A673 (cell line): ENCODE data around the gene CMIP. TPM values are rescaled to one million over a fixed set of nuclear protein-coding genes. Genes with fewer than 3 reads are reported as not detected.

Experiments
- BruUV-seq: library from RNA; stranded (reverse); fragments of 400-500 nt; replicated peaks from 2 replicates; lab custom pipeline; 2021; lab: Mats Ljungman, UMichigan
- CTCF ChIA-PET: fragments of 300-600 bp; sonication (Branson Sonifier 250); formaldehyde crosslinking; loops from one replicate; lab custom pipeline; 2022; ENCODE audit warnings: antibody characterized with exemption; lab: Charles Lee
- POLR2A ChIA-PET: fragments of 300-600 bp; sonication (Branson Sonifier 250); formaldehyde crosslinking; loops from one replicate; lab custom pipeline; 2022; ENCODE audit warnings: antibody characterized with exemption; ENCODE audit not compliant: low non-redundant PET; lab: Charles Lee
- DNase-seq: peaks from one replicate; pipeline ENCODE4 v3.0.0-alpha.2; 2015; ENCODE audit warnings: low spot score
- H3K27ac ChIP-seq: fragments of 200-600 bp; sonication (generic); 2 replicates; pipeline ENCODE4 v1.5.1; 2016; ENCODE audit warnings: mixed run types, low read depth, mild to moderate bottlenecking, mixed read lengths, antibody characterized with exemption, low read length; ENCODE audit not compliant: poor library complexity, severe bottlenecking
- H3K27me3 ChIP-seq: fragments of 200-600 bp; sonication (generic); replicated peaks from 2 replicates; pipeline ENCODE4 v1.6.1; 2017; ENCODE audit warnings: mixed run types, low read depth, mild to moderate bottlenecking, mixed read lengths, antibody characterized with exemption, low read length; ENCODE audit not compliant: insufficient read depth, poor library complexity
- H3K36me3 ChIP-seq: fragments of 200-600 bp; sonication (generic); 2 replicates; pipeline ENCODE4 v1.6.1; 2016; ENCODE audit warnings: mixed run types, mild to moderate bottlenecking, mixed read lengths, antibody characterized with exemption, low read length; ENCODE audit not compliant: insufficient read depth, poor library complexity, severe bottlenecking
- H3K4me1 ChIP-seq: fragments of 200-600 bp; sonication (generic); 2 replicates; pipeline ENCODE4 v1.6.1; 2017; ENCODE audit warnings: mixed run types, mild to moderate bottlenecking, mixed read lengths, antibody characterized with exemption, low read length; ENCODE audit not compliant: insufficient read depth, poor library complexity, severe bottlenecking
- H3K4me3 ChIP-seq: fragments of 200-600 bp; sonication (generic); 2 replicates; pipeline ENCODE4 v1.5.1; 2016; ENCODE audit warnings: low read depth, mixed run types, mild to moderate bottlenecking, mixed read lengths, low read length; ENCODE audit not compliant: poor library complexity, severe bottlenecking
- H3K9me3 ChIP-seq: fragments of 200-600 bp; sonication (generic); 2 replicates; pipeline ENCODE4 v1.6.1; 2016; ENCODE audit warnings: mixed run types, low read depth, mild to moderate bottlenecking, mixed read lengths, antibody characterized with exemption, low read length; ENCODE audit not compliant: poor library complexity, severe bottlenecking
- EZH2 ChIP-seq: fragments of 200-600 bp; sonication (generic); IDR thresholded peaks from 2 replicates; pipeline ENCODE4 v1.6.1; 2017; ENCODE audit warnings: borderline replicate concordance, low read depth, mild to moderate bottlenecking, mixed read lengths, antibody characterized with exemption, low read length; ENCODE audit not compliant: poor library complexity, severe bottlenecking
- intact Hi-C: fragments of 100-400 bp; cut with micrococcal nuclease; formaldehyde crosslinking; loops from one replicate; pipeline ENCODE4 v1.10.0; 2022; ENCODE audit not compliant: unreplicated experiment
- total RNA-seq: library from RNA; stranded (reverse); gene quantifications from 2 replicates; pipeline ENCODE4 v1.2.3, GENCODE V29; 2021
- TF ChIP-seq, protein P1 (sequence below): fragments of 300-800, 200-600 bp; sonication (generic); conservative IDR thresholded peaks from 2 replicates; pipeline ENCODE4 v1.5.1; 2017; ENCODE audit warnings: low read depth, mild to moderate bottlenecking, antibody characterized with exemption, low read length, moderate library complexity, mixed read lengths

Gene CMIP
- total RNA-seq, 1 experiment from 2014 or later, result 25.5 TPM

- Histone ChIP-seq H3K27me3 (no peaks in the 10 kb centered on the region), H3K27ac (no peak overlapping the region), H3K36me3 (no peaks in the 10 kb centered on the region), H3K9me3 (no peaks in the 10 kb centered on the region), H3K4me3 (no peak overlapping the region), H3K4me1 (peaks cover 8% of the 10 kb centered on the region)
- intact Hi-C loops, result no loop called here
- POLR2A ChIA-PET, result no interaction called here
- CTCF ChIA-PET, result no interaction called here
- no peak for DNase-seq
- no TSS peak for BruUV-seq
- TF ChIP-seq, protein P1, sequence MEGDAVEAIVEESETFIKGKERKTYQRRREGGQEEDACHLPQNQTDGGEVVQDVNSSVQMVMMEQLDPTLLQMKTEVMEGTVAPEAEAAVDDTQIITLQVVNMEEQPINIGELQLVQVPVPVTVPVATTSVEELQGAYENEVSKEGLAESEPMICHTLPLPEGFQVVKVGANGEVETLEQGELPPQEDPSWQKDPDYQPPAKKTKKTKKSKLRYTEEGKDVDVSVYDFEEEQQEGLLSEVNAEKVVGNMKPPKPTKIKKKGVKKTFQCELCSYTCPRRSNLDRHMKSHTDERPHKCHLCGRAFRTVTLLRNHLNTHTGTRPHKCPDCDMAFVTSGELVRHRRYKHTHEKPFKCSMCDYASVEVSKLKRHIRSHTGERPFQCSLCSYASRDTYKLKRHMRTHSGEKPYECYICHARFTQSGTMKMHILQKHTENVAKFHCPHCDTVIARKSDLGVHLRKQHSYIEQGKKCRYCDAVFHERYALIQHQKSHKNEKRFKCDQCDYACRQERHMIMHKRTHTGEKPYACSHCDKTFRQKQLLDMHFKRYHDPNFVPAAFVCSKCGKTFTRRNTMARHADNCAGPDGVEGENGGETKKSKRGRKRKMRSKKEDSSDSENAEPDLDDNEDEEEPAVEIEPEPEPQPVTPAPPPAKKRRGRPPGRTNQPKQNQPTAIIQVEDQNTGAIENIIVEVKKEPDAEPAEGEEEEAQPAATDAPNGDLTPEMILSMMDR, result no peak
- no peak for TF ChIP-seq EZH2
These were observed 189.2 kb downstream of the CMIP start for GRCh38 chr16:81633680-81634379.

DNA sequence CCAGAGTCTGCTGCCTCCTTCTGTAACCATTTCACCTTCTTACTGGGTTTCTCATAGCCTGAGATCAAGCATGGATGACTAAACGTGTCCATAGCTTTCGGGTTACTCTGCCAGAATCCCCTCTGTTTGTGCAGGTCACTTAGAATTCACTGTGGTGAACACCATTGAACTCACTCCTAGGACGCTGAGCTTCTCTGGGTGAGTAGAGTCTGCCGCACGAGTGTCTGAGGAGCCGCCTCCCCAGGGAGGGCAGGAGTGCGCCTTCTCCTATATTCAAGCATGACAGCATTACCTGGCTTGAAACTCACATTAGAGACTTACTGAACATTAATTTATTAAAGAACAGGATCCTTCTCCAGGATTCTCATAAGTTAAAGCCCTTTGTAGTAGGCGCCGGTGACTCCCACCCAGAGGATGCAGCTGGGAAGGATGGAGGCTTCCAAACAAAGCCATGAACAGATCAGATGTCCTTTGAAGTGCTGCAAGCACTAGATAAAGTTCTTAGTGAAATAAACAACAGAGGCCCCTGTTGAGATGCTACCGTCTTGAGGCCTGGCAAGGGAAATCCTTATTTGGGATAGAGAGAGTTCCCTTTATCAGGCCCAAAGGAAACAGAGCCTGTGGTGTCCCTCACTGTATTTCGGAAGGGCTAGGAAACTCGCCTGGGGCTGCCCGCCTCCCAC, 189.9 kb downstream of the CMIP start:
- no peaks in the 10 kb centered on the region for H3K36me3 ChIP-seq
- no peak overlapping the region for H3K27ac ChIP-seq
- no peaks in the 10 kb centered on the region for H3K27me3 ChIP-seq
- TF ChIP-seq, protein P1, result no peak
- TF ChIP-seq EZH2, result no peak
- no peak overlapping the region for H3K4me3 ChIP-seq
- POLR2A ChIA-PET, result no interaction called here
- no peaks in the 10 kb centered on the region for H3K9me3 ChIP-seq
- intact Hi-C loops, result no loop called here
- no TSS peak for BruUV-seq
- H3K4me1 ChIP-seq, result peaks cover 8% of the 10 kb centered on the region
- no peak for DNase-seq
- CTCF ChIA-PET, result no interaction called here

DNA sequence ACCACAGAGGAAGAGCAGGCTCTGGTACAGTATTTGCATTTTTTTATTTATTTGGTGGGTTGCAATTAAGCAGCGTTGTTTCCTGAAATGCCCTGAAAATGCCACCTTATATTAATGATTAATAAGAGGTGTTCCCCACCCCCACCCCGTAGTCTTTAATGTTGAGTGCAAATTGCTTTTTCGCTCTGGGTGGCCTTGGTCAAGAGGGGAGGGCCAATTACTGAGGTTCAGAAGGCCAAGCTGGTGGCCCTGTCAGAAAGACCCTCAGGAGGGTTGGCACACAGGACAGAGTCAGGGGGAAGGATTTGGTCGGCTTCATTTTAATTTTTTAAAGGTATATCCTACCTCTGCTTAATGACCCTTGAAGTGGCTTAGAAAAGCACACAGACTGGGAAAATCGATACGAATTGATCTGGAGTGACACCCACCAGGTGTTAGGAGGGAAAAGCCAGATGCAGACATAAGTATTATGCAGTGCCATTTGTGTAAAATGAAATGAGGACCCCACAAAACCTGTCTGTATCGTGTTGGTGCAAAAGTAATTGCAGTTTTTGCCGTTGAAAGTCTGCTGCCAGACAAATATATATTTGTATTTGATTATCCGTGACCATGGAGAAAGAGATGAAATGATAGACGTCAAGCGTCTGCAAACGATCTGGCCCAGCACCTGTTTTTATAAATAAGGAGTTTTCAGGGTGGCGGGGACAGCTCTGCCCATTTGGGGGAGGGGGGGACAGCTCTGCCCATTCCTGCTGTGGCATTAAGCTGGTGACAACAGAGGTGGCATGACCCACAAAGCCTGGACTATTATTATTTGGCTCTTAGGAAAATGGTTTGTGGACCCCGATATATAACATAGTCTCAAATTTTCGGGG, 190.7 kb downstream of the CMIP start:
- Histone ChIP-seq H3K9me3 (no peaks in the 10 kb centered on the region), H3K27me3 (no peaks in the 10 kb centered on the region), H3K4me1 (peaks cover 8% of the 10 kb centered on the region), H3K27ac (no peak overlapping the region), H3K36me3 (no peaks in the 10 kb centered on the region), H3K4me3 (no peak overlapping the region)
- no peak for TF ChIP-seq EZH2
- TF ChIP-seq, protein P1, result no peak
- ChIA-PET POLR2A (no interaction called here), CTCF (no interaction called here)
- no peak for DNase-seq
- intact Hi-C loops, result no loop called here
- no TSS peak for BruUV-seq
